NB4 (cell line): ENCODE results near the gene APAF1.

Source experiments
- MYC ChIP-seq: IDR thresholded peaks from 2 replicates; pipeline ENCODE4 v1.6.1; 2011; ENCODE audit warnings: low read depth, low read length
- POLR2A ChIP-seq: IDR thresholded peaks from 2 replicates; pipeline ENCODE4 v1.6.1; 2011; ENCODE audit warnings: mild to moderate bottlenecking; ENCODE audit not compliant: insufficient read length; ENCODE audit errors: extremely low read depth
- TF ChIP-seq, protein P1 (sequence below): IDR thresholded peaks from one replicate; pipeline ENCODE4 v1.5.1; 2012; ENCODE audit warnings: low read depth, low read length
- TF ChIP-seq, protein P2 (sequence below): IDR thresholded peaks from 2 replicates; pipeline ENCODE4 v1.6.1; 2011; ENCODE audit warnings: low read depth, low read length

GRCh38 chr12:98697209-98697608 lies 52.1 kb downstream of the APAF1 start:
- TF ChIP-seq POLR2A (no peak), MYC (no peak)
- TF ChIP-seq, protein P1, sequence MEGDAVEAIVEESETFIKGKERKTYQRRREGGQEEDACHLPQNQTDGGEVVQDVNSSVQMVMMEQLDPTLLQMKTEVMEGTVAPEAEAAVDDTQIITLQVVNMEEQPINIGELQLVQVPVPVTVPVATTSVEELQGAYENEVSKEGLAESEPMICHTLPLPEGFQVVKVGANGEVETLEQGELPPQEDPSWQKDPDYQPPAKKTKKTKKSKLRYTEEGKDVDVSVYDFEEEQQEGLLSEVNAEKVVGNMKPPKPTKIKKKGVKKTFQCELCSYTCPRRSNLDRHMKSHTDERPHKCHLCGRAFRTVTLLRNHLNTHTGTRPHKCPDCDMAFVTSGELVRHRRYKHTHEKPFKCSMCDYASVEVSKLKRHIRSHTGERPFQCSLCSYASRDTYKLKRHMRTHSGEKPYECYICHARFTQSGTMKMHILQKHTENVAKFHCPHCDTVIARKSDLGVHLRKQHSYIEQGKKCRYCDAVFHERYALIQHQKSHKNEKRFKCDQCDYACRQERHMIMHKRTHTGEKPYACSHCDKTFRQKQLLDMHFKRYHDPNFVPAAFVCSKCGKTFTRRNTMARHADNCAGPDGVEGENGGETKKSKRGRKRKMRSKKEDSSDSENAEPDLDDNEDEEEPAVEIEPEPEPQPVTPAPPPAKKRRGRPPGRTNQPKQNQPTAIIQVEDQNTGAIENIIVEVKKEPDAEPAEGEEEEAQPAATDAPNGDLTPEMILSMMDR: no peak
- TF ChIP-seq, protein P2, sequence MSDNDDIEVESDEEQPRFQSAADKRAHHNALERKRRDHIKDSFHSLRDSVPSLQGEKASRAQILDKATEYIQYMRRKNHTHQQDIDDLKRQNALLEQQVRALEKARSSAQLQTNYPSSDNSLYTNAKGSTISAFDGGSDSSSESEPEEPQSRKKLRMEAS: no peak
